VCaP (cell line): Measurements from ENCODE around the gene NEK7.

Experiments
- H3K27ac ChIP-seq: fragments of 450-650 bp; 2 replicates; pipeline ENCODE4 v1.5.1; 2017
- CTCF ChIP-seq: fragments of 450-650 bp; conservative IDR thresholded peaks from 2 replicates; pipeline ENCODE4 v1.5.1; 2017; ENCODE audit warnings: mild to moderate bottlenecking, moderate library complexity

NEK7 gene

GRCh38 chr1:198156111-198156744, 570 bp upstream of the NEK7 start:
- TF ChIP-seq CTCF: peak; percentile 82
- H3K27ac ChIP-seq: peak overlapping the region; percentile 95

GRCh38 chr1:198157241-198157846, 546 bp downstream of the NEK7 start:
- peak overlapping the region; percentile 95 for H3K27ac ChIP-seq
- no peak for TF ChIP-seq CTCF

- TF ChIP-seq CTCF: no peak
- H3K27ac ChIP-seq: peak overlapping the region; percentile 95
Measured at GRCh38 chr1:198157847-198158725, 1.3 kb downstream of the NEK7 start.

GRCh38 chr1:198158735-198159589, 2.2 kb downstream of the NEK7 start:
- TF ChIP-seq CTCF: no peak

GRCh38 chr1:198160222-198160621, 3.4 kb downstream of the NEK7 start:
- TF ChIP-seq CTCF: no peak
- peak overlapping the region; percentile 95 for H3K27ac ChIP-seq

More at GRCh38 chr1:198158735-198159589, 2.2 kb downstream of the NEK7 start:
- peak overlapping the region; percentile 95 for H3K27ac ChIP-seq

GRCh38 chr1:198160946-198161614, 4.3 kb downstream of the NEK7 start:
- TF ChIP-seq CTCF: no peak
- peak overlapping the region; percentile 95; the same call in 1 of the 2 replicates for H3K27ac ChIP-seq
